Smooth muscle cell of the brain vasculature (primary cell): ENCODE data around the gene TP53AIP1.

ENCODE experiments used
- DNase-seq: peaks from one replicate; pipeline ENCODE4 v3.0.0-alpha.2; 2012; ENCODE audit warnings: low read depth, low spot score

Gene TP53AIP1

DNA sequence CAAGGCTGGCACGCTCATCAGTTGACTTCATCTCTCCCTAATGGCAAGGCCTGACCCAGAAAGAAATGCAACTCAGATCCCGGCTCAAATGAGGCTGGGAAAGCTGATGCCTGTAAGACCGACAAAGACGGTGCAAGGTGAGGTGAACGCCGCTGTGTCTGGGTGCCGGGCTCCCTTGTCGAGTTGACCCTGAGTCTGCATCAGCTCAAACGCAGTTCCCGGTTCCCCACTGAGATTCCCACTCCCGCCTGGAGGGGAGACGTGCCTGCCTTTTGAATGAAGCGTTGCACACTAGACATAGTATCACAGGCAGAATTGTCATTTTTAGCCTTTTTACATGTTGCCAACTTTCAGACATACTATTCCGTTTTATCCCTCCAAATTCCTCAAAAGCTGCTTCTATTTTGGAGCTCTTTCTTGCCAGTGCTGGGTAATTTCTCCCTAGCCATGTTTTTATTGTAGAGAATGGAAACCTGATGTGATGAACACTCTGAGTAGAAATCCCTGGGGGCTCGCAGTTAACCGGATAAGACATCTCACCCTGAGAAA lies 831 bp upstream of the TP53AIP1 start:
- DNase-seq: no peak

DNA sequence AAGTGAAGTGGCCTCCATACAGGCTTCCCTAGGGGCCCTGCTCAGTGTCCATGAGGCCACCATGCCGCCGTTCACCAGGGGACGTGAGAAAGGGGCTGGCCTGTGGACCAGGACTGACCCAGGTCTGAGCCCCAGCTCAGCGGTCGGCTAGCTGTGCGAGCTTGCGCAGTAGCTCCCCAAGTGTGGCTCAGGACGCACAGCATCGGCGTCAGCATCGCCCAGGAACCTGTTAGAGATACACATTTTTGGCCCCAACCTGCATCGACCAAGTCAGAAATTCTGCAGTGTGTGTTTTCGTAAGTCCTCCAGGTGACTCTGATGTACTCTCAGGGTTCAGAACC lies 429 bp downstream of the TP53AIP1 start:
- DNase-seq: no peak

DNA sequence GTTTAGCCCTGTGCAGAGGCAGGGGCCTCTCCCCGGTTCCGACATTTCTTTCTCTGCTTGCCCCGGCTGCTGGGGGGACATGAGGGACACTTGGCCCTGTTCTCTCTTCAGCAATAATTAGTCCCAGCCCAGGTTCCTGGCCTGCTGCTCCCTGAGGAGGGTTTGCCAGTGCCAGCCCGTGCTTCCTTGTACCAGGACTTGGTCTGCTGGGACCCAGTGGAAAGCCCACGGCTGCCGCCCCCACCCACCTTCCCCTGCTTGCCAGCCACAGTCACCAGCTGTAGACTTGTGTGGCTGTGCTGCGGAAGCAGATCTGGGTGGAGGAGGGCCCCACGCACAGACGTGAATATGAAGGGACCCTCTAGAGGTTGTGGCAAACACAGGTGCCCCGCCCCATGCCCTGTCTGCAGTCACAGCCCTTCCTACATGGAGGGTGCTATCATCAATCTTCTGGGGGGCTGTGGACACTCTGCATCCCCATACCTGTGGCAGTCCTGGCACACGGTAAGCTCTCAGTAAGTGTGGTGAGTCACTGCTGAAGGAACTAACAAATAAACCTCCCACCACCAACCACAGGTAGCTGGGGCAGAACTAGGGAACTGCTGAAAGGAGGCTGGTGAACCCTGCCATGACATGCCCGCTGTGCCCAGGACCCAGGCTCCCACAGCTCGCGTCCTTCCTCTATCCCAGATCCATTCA lies 949 bp downstream of the TP53AIP1 start:
- no peak for DNase-seq

DNA sequence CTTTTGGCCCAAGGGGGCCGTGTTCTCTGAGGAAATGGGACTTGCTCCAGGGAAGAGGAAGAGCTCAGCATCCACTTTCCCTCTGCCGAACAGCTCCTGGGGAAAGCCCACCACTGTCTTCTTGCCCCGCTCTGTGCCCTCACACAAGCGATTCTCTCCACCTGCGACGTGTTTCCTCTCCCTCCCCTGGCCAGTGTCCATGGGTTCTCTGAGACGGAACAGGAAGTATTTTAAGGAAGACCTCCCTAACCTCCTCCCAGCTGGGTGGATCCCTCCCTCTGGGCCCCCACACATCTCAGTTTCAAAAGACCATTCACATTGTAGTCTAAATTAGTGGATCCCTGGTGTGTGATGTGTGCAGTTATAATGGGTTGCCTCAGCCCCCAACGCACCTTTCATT lies 1.6 kb downstream of the TP53AIP1 start:
- DNase-seq: no peak

DNA sequence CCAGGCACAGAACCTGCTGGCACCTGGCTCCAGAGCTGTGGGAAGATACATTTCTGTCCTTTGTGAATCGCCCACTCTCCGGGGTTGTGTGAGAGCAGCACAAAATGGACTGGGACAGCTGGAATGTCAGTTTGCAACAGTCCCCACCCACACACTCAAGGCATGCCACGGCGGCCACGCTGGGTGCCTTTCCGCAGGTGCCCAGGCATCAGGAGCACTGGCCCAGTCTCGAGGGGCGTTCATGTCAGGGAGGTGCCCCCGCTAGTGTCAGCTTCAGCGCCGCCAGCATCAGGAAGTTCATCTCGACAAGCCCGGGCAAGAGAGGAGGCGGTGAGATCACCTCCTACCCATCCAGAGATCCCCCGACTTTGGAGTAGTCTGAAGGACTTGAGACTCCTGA lies 2.1 kb downstream of the TP53AIP1 start:
- no peak for DNase-seq

DNA sequence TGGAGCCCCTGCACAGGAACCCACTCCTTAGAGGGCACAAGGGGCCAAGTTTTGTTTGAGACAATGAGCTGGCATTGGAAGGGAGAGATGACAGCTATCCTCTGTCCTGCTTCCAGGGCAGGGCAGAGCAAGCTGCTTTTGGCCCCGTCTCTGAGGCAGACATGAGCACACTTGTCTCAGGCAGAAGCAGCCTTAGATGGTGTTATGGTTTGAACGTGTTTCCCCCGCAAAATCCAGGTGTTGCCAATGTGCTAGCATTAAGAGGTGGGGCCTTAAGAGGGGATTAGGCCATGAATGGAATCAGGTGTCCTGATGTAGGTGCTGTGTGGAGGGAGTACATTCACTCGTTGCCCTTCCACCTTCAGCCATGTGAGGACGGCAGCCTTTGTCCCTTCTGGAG lies 2.5 kb downstream of the TP53AIP1 start:
- no peak for DNase-seq

DNA sequence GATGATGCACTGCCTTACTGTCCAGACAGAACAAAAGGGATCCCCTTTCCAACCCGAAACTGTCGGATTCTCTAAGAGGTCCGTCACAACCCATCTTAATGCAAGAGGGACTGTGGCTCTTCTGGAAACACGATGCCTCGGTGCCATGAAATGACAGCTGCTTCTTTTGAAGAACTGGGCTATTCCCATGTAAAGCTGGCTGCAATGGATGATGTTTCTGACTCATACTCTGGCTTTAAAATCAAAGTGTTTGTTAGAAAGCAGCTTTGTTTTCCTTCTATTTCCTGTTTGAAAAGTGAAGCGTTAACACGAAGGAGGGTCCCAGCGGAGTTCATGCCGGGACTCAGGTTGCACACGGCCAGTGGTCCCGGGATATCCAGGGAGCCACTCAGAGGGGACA lies 3.1 kb downstream of the TP53AIP1 start:
- no peak for DNase-seq

DNA sequence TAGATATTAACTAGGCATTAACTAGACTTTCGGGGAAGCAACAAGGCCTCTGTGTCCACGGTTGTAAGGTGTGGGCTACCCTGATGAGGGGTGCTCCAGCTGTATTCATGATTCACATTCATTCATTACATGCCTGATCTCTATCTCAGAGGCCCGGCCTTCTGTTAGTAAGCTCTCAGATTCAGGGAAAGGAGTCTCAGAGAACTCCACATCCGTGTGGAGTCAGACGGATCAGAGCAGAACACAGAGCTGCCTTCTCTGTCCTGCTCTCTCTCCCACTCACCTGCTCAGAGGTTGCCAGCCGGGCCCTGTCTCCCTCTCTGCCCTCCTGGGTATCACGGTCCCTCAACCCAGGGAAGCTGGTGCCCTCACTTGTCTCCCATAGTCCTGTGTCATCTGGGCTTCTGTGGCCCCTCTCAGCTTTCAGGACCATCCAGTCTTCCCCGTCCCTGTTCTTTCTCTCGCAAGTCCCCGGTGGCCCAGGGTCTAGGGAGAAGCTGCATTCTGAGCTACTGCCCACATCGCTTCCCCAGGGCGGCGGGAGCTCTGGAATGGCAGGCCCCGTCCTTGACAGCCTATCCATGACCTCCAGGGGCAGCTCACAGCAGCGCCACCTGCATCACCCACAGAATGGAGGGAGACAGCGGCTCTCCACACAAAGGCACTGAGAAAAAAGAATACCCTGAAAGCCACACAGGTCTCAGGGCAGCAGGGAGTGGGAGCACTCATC lies 4.3 kb downstream of the TP53AIP1 start:
- DNase-seq: no peak

DNA sequence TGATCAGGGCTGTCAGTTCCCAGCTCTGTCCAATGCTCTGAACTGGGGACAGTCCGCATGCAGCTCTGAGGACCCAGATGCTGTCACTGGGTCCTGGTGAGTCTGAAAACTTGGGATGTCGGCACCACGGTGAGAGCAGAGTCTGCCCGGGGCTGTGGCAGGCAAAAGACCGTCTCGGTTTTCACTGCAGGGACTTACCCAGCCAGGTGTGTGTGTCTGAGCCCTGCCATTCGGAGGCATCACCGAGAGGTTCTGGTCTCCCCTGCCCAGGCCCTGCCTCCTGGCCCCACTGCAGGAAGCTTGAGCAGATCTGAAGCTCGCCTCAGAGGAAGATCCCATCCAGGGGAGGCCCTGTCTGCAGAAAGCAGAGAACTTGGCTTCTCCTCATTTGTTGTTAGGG lies 5.2 kb downstream of the TP53AIP1 start:
- no peak for DNase-seq

DNA sequence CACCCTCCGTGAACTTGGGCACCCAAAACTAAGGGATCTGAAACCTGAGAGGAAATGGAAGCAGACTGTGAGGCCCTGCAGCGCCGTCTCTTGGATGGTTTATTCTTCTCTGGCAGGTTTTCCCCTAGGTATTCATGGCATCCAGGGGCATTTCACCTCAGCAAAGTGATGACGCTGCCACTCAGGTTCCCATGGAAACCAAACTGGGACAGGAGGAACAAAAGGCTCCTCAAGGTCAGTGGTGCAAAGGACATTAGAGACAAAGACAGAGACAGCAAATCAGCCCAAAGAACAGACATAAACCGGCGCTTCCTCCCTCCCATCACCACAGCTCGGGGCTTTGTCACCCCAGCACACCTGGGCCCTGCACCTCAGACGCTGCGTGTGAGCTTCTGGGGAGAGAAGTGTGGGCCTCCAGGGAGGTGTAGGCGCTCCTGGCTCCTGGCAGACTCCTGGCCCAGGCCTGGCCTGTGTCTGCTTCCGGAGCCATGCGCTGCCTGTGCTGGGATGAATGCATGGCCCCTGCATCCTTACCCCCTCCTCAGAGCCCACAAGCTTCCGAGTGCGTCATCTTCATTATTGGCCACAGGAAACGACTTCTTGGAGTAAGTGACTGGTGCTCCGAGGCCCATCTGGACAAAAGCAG lies 5.9 kb downstream of the TP53AIP1 start:
- no peak for DNase-seq

DNA sequence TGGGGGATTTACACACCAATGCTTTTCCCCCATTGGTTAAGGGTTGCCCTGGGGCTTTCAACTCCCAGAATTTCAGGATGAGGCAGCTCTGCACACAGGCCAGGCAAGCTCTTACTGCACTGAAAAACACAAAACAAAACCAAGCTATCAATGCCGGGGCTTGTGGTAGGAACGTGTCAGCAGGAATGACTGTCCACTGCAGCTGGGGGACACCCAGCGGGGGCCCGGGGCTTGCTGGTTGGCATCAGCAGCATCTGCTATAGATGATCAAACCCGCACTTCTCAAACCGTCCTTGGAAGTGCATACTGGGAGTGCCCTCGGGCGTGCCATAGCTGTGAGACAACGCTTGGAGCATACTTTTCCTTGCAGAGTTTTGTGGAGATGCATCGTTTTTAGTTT lies 7.7 kb downstream of the TP53AIP1 start:
- DNase-seq: no peak

DNA sequence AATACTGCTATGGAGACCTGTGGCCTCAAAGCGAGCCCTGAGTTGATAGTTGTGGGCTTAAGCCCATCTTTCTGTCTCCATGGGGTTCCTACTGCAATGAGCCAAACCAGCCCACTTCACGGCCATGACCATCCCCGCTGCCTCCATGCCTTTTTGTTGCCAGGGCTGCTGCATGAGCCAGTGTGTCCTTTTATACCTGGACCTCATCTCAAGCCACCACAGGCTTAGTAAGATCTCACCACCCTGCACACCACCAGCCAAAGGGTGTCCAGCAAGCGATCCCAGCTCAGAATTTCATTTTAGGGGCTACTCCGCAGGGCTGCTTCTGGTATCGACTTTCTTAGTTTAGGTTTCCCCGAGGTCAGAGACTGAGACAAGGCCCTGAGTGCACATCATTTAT lies 8.3 kb downstream of the TP53AIP1 start:
- DNase-seq: no peak

DNA sequence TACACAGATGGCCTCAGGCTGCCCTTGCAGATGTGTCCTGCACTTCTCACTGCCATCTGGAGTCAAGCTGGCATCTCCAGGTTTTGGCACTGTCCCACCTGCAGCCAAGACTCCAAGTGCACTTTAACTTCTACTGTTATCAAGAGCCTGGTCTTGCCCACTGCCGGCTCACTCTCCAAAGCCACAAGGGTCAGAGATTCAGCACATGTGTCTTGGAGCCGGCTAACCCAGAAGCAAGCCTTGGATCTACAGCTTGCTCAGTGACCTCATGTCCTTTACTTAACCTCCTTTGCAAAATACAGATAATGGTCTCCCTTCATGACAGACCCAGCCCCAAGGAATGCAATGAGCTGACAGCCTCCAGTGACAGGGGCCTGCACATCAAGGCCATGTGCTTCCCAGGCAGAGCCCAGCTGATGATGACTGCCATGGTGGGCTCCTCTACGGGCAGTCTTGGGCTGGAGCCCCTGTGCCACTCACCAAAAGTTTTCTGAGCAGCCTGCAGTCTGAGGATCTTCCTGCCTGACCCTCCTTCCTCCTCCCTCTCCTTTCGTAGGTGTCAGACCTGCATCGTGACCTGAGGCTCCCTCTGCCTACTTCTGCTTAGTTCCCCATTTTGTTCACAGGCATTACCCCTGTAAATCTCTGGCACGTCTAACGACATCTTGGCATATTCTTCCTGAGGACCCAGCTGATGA lies 9.0 kb downstream of the TP53AIP1 start:
- DNase-seq: no peak

DNA sequence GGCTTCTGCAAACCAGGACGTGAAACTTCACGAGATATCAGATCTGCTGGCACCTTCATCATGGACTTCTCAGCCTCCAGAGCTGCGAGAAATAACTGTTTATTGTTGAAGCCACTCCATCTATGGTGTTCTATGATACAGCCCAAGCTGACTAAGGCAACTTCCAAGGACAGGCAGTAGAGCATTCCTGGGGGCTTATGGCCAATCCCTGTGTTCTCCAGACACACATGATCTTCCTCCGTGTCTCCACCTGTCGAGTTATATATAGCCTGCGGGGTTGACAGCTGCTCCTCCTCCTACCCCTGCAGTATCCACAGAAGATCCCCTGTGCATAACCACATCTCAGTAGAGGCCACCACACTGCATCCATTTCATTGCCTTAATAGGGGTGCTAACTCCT lies 11.0 kb downstream of the TP53AIP1 start:
- no peak for DNase-seq

DNA sequence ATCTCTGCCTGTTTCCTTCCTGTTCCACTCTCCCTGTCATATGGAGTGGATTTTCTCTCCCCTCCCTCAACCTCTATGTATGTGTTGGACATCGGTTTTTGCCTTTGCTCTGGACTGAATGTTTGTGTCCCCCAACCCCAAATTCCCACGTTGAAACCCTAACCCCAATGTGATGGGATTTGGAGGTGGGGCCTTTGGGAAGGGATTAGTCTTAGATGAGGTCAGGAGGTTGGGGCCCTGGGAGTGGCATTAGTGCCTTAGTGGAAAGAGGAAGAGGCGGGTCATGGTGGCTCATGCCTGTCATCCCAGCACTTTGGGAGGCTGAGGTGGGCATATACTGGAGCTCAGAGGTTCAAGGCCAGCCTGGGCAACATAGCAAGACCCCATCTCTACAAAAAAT lies 11.6 kb downstream of the TP53AIP1 start:
- DNase-seq: no peak

DNA sequence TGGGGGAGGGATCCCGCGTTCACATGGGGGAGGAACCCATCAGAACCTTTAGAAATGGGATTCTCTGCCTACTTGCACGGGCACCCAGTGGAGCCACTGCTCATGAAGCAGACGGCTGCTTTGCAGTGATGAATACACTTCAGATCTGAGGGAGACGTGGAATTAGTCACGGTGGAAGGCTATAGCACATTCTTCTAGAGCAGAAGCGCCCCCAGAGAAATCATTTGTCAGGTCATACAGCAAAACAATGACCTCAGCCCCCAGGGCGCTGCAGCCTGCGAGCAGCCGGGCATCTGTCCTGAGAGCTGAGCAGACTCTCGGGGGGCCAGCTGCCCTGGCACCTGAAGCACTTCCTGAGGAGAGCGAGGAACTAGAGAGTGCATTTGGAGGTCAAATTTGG lies 12.7 kb downstream of the TP53AIP1 start:
- DNase-seq: no peak

DNA sequence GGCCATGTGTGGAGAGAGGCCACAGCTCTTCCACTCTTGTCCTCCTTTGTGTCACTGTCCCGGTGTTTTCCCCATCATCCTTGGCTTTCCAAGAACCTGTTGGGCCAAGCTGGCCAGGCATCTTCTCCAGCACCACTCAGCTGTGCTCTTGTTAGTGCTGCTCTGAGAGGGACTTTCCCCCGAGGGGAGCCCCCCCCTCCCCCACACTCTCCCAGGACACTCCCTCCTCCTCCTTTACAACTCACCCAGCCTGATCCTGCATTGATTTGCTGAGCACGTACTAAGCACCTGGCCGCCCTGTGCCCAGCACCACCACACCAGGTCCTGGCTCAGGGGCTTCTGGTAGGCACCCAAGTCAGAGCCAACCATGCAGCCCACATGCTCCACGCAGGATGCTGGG lies 13.2 kb downstream of the TP53AIP1 start:
- DNase-seq: no peak

DNA sequence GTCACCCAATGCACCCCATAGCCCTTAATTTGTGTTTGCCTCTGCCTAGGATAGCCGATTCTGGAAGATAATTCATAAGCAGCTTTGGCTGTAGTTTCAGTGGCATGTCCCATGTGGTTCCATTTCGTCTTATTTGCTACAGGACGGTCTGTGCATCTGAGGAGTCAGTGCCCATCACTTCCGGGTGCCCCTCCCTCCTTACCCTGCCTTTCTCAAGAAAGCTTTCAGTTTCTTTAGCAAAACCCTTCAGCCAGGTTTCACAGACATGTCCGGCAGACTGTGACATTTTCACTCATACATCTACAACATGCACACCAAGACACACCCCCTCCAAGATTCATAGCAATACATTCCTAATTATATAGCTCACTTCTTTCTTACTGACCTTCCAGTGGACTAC lies 14.3 kb downstream of the TP53AIP1 start:
- DNase-seq: no peak

DNA sequence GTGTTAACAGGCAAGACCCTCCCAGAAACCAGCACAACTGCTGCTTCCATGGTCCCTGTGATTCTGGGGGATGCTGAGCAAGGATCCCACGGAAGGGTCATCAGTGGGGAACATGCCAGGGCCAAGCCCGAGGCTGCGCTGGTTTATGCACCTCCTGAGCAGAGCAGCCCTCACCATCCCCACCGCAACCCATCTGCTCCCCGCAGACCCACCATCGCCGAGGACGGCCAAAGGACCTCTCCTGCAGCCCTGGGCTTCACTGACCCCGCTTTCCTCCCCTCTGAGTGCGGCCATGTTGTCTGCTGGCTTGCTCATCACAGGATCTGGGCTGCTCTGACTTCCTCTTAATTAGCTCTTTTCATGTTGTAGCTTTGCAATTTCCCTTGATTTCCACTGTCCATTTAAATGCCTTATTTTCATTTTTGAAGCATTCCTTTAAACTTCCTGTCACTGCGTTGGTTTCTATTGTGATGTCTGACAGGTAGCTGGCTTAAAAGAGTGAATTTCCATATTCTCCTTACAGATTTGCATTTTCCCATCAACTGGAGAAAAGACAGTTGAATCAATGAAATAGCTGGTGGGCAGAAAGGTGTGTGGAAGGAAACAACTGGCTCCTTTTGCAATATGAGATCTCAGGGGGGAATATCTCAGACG lies 14.9 kb downstream of the TP53AIP1 start:
- no peak for DNase-seq

DNA sequence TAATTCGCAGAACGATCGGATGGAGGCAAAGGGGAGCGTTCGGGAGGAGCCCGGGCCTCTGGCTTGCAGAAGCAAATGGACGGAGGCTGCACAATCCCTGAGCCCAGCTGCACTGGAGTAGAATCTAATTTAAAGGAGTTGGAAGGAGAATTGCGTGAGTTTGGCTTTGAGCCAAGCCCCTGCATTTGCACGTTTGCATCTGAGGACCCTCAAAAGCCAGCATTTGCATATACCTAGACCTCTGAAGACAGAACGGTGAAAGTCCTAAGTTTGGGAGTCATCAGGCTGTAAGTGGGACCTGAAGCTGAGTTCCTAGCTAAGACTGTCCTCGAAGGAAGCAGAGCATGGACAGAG lies 15.6 kb downstream of the TP53AIP1 start:
- no peak for DNase-seq

DNA sequence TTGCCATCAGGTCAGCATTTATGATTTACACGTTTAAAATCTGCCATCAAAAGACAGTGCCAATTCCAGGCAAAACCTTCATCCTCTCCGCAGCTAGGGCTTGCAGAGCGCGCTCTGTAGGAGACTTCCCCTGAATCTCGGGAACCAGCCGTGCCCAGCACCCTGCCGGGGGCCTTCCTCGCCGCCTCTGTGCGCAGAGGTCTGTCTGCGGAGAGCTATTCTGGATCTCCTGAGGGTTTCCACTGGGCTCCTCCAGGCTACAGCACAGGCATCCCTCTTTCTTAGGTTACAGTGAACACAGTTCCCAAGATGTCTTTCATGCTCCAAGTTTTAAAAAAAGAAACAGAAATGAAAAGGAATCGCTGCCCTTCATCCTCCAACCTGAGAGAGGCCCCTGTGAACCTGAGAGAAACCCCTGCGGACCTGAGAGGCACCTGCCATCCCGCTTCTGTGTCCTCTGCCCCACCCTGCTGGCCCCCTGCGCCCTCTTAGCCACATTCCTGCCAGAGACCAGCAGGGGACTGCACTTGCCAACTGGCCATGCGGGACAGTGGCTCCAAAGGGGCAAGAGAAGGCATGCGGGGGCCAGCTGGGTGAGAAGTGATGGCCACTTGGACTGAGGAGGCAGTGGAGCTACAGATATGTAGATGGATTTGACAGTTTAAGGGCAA lies 16.1 kb downstream of the TP53AIP1 start:
- DNase-seq: no peak
